HuH-7 (cell line): Measurements from ENCODE around the gene RPS6KA4.

Source experiments
- DNase-seq: peaks from one replicate; pipeline ENCODE4 v3.0.0; 2011; ENCODE audit warnings: low spot score

The RPS6KA4 gene

GRCh38 chr11:64419818-64420485 lies 61.0 kb downstream of the RPS6KA4 start:
- no peak for DNase-seq
